ENCODE data around the gene CELSR1. TPM values are rescaled to one million over a fixed set of nuclear protein-coding genes. Genes with fewer than 3 reads are reported as not detected.

Gene CELSR1
- total and polyA plus RNA-seq, 9 donors: 1.8 to 6.9 (median 3.4) TPM

DNA sequence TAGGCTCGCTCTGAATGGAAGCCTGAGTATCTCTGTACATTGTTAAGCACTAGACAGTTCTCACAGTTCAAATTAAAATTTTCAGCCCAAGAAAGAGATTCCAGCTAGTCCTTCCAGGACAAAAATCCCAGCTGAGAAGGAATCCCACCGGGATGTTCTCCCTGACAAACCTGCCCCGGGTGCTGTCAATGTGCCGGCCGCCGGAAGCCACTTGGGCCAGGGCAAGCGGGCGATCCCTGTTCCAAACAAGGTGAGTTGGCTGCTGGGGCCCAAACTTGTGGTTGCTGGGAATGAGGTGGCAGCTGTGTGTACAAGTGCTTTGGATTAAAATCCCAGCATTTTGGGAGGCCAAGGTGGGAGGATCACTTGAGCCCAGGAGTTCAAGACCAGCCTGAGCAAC is 225.4 kb downstream of the CELSR1 start:
- Histone ChIP-seq H3K27me3 (ENCODE audit: control insufficient read depth, insufficient read depth, low read length) (no peaks in the 10 kb centered on the region), H3K27ac (ENCODE audit: low read length) (no peak overlapping the region), H3K9me3 (replicated peaks; ENCODE audit: control insufficient read depth, low read depth, low read length) (no peaks in the 10 kb centered on the region), H3K36me3 (ENCODE audit: control insufficient read depth, insufficient read depth, low read length) (peaks cover 28% of the 10 kb centered on the region), H3K4me3 (ENCODE audit: low read length) (no peak overlapping the region), H3K4me1 (ENCODE audit: control insufficient read depth, insufficient read depth, low read length) (no peaks in the 10 kb centered on the region)
- DNase-seq: no peak
- WGBS (ENCODE audit: insufficient coverage): 92% methylated on average over 8 of the region's 8 CpGs

Other genes starting within 250 kb of the CELSR1 start
- 4.4 TPM for gene GTSE1, start 240.8 kb downstream of the CELSR1 start, total RNA-seq
- 10 to 100 TPM in 6 of 8 donors, 1 to 10 TPM in 2; 7.1 to 14.1 (median 10.8) TPM for gene GTSE1, start 240.8 kb downstream of the CELSR1 start, polyA plus RNA-seq (ENCODE audit: insufficient read depth in 1 of 8, insufficient read length in 8 of 8, low replicate concordance in 1 of 8)
- 29.8 TPM for gene TRMU, start 201.9 kb downstream of the CELSR1 start, total RNA-seq
- 10 to 100 TPM; 28.2 to 37.7 (median 32.4) TPM for gene TRMU, start 201.9 kb downstream of the CELSR1 start, polyA plus RNA-seq (ENCODE audit: insufficient read depth in 1 of 8, insufficient read length in 8 of 8, low replicate concordance in 1 of 8)
- gene GRAMD4, start 82.8 kb upstream of the CELSR1 start, total RNA-seq: 19.9 TPM
- gene GRAMD4, start 82.8 kb upstream of the CELSR1 start, polyA plus RNA-seq (ENCODE audit: insufficient read depth in 1 of 8, insufficient read length in 8 of 8, low replicate concordance in 1 of 8): 10 to 100 TPM; 10.5 to 18.5 (median 13.9) TPM
- 21.5 TPM for gene CERK, start 200.6 kb upstream of the CELSR1 start, total RNA-seq
- 10 to 100 TPM; 18.5 to 33.0 (median 25.8) TPM for gene CERK, start 200.6 kb upstream of the CELSR1 start, polyA plus RNA-seq (ENCODE audit: insufficient read depth in 1 of 8, insufficient read length in 8 of 8, low replicate concordance in 1 of 8)
- 8.0 TPM for gene TBC1D22A, start 225.0 kb upstream of the CELSR1 start, total RNA-seq
- 10 to 100 TPM; 13.0 to 16.9 (median 15.7) TPM for gene TBC1D22A, start 225.0 kb upstream of the CELSR1 start, polyA plus RNA-seq (ENCODE audit: insufficient read depth in 1 of 8, insufficient read length in 8 of 8, low replicate concordance in 1 of 8)

All from muscle of leg (tissue), 11 donors.